HUES48 (cell line): ENCODE data around the gene RASD1.
"Not testable (repeated sequence)": the region's sequence is repeated elsewhere in the genome, so short reads cannot be mapped to it uniquely, and the experiment has no call there.

Source experiments
- H3K27ac ChIP-seq: one replicate; pipeline ENCODE4 v1.7.0; 2013; ENCODE audit warnings: low read depth, low read length, inconsistent platforms
- H3K27me3 ChIP-seq: 2 replicates; pipeline ENCODE4 v1.6.1; 2013; ENCODE audit warnings: mild to moderate bottlenecking, low read length; ENCODE audit not compliant: control insufficient read depth, insufficient read depth
- H3K36me3 ChIP-seq: 2 replicates; pipeline ENCODE4 v1.6.1; 2013; ENCODE audit warnings: low read length; ENCODE audit not compliant: control insufficient read depth, insufficient read depth
- H3K4me1 ChIP-seq: 2 replicates; pipeline ENCODE4 v1.6.1; 2013; ENCODE audit warnings: mild to moderate bottlenecking, low read length; ENCODE audit not compliant: control insufficient read depth, insufficient read depth
- H3K4me3 ChIP-seq: 2 replicates; pipeline ENCODE4 v1.5.1; 2013; ENCODE audit warnings: mild to moderate bottlenecking, low read depth, low read length
- H3K9ac ChIP-seq: 2 replicates; pipeline ENCODE4 v1.6.1; 2013; ENCODE audit warnings: mild to moderate bottlenecking, low read depth, low read length, moderate library complexity
- H3K9me3 ChIP-seq: 2 replicates; pipeline ENCODE4 v1.6.1; 2013; ENCODE audit warnings: low read length; ENCODE audit not compliant: control insufficient read depth, insufficient read depth

RASD1 gene

DNA sequence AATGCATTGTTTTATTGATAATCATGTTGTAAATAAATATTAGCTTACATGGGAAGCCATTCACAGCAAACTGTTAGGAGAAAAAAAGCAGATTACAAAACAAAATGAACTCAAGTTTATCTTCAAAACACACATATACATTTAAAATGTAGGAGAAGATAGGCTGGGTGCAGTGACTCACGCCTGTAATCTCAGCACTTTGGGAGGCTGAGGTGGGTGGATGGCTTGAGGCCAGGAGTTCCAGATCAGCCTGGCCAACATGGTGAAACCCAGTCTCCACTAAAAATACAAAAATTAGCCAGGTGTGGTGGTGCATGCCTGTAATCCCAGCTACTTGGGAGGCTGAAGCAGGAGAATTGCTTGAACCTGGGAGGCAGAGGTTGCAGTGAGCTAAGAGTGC, 30.3 kb downstream of the RASD1 start:
- not testable (repeated sequence) for H3K27me3 ChIP-seq, H3K27ac ChIP-seq, H3K9ac ChIP-seq, H3K4me3 ChIP-seq, H3K36me3 ChIP-seq, H3K9me3 ChIP-seq, H3K4me1 ChIP-seq

DNA sequence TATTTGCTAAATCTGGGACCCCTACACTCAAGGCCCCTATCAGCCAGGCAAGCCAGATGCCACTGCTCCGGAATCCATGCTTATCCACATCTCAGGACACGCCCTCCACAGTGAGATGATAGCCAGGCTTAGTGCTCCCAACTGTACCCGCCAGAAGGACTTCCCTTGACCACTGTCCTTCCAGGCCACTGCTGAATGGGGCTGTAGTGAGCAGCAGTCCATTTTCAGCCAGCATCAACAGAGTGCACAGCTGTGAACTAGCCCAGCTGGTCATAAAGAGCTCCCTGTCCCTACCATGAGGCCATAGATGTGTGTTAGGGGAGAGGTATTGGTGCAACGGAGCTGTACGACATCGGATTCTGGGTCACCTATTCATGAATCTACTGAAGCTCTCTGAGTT, 32.4 kb downstream of the RASD1 start:
- Histone ChIP-seq H3K9ac (no peak overlapping the region), H3K27ac (no peak overlapping the region), H3K9me3 (0 out of 2 replicates have a peak, but pooled peaks cover 4% of the 10 kb centered on the region), H3K4me1 (no peaks in the 10 kb centered on the region), H3K36me3 (no peaks in the 10 kb centered on the region), H3K4me3 (no peak overlapping the region), H3K27me3 (peaks cover 4% of the 10 kb centered on the region)

DNA sequence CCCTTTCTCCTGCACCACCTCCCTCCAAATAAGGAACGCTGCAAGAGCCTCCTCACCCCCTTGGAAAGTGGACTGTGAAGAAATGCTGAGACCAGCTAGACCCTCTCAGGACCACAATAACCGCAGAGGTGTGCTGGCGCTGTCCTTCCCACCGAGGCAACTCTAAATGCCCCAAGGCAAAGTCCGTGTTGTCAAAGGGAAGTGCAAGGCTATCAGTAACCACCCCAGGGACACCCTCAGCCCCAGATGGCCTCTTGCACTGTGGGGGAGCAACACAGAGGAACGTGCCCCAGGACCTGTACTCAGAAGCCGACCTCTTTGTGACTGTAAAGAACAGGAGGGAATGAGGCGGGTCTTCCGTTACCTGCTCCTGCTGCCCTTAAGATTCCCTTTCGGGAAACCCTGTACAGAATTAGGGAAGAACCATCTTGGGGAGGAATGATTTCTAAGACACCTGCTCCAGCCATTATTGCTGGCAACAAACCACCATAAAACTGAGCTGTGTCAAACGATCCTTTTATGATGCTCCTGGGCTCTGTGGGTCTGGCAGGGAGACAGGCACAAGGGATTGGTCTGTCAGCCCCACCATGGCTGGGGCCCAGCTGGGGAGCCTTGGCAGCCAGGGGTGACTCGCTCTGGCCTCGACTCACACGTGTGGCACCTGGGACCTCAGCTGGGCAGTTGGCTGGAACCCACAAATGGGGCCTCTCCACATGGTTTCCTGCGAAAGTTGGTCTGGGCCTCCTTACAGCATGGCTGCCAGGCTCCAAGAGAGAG, 34.0 kb downstream of the RASD1 start:
- Histone ChIP-seq H3K9ac (no peak overlapping the region), H3K36me3 (no peaks in the 10 kb centered on the region), H3K27ac (no peak overlapping the region), H3K27me3 (peaks cover 4% of the 10 kb centered on the region), H3K4me1 (no peaks in the 10 kb centered on the region), H3K4me3 (no peak overlapping the region), H3K9me3 (0 out of 2 replicates have a peak, but pooled peaks cover 4% of the 10 kb centered on the region)

DNA sequence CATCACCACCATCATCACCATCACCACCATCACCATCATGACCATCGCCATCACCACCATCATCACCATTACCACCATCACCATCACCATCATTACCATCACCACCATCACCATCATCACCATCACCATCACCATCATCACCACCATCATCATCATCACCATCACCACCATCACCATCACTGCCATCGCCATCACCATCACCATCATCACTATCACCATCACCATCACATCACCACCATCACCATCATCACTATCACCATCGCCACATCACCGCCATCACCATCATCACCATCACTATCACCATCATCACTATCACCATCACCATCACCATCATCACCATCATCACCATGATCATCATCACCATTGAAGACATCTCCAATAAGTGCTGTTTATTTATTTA, 36.2 kb downstream of the RASD1 start:
- Histone ChIP-seq H3K4me3 (no peak overlapping the region), H3K4me1 (no peaks in the 10 kb centered on the region), H3K27ac (no peak overlapping the region), H3K27me3 (no peaks in the 10 kb centered on the region), H3K9ac (no peak overlapping the region), H3K36me3 (no peaks in the 10 kb centered on the region), H3K9me3 (0 out of 2 replicates have a peak, but pooled peaks cover 4% of the 10 kb centered on the region)

DNA sequence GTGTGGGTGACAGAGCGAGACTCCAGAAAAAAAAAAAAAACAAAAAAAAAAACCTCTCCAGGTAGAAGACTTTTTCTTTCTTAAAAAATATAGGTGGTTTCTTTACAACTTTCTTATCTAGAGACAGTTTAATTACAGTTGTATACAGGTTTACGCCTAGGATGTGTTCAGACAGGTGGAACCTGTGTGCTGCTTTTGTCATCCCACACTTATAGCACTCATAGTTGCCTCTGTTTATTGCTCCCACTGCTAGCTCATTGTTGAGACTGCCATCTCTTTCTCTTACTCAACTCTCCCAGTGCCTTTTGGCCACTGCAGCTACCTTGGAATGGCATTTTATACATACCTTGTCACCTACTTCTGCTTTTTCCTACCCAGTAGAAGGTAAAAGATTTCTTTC, 38.5 kb downstream of the RASD1 start:
- no peak overlapping the region for H3K9ac ChIP-seq

DNA sequence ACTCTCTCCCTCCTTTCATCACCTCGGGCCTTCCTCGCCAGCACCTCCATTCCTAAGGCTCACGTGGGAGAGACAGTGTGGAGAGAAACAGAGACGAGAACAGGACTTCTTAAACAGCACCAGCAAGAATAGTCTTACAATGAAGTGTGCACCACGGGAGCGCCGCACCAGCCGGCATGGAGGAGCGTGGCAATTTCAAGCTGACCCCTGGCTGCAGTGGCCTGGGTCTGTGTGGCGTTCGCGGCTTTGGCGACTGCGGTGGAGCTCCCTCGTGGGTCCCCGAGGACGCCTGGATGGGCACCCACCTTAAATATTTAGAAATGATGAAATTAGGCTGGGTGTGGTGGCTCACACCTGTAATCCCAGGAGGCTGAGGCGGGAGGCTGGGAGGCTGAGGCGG, 39.9 kb downstream of the RASD1 start:
- H3K9ac ChIP-seq = no peak overlapping the region

More for the DNA sequence above, 38.5 kb downstream of the RASD1 start:
- H3K27me3 ChIP-seq = no peaks in the 10 kb centered on the region
- no peaks in the 10 kb centered on the region for H3K4me1 ChIP-seq
- no peak overlapping the region for H3K4me3 ChIP-seq
- H3K27ac ChIP-seq = no peak overlapping the region
- 0 out of 2 replicates have a peak, but pooled peaks cover 4% of the 10 kb centered on the region for H3K9me3 ChIP-seq
- no peaks in the 10 kb centered on the region for H3K36me3 ChIP-seq

DNA sequence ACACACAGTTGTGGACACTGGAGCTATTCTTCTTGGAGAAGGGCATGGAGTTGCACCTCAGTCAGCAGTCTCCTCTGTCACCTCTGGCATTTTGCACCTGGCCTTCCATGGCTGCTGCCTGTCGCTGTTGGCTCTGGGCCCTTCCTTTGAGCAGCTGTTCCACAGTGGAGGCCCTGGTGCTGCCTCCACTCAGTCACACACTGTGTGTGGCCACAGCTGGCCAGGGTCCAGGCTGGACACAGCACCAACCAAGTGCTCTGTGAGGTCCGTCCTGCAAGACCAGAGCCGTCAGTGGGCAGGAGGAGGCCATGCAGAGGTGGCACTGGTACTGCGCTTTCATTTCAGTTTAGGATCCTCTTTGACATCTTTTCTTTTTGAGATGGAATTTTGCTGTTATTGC, 41.0 kb downstream of the RASD1 start:
- H3K27me3 ChIP-seq = no peaks in the 10 kb centered on the region
- 0 out of 2 replicates have a peak, but pooled peaks cover 4% of the 10 kb centered on the region for H3K9me3 ChIP-seq
- H3K36me3 ChIP-seq = no peaks in the 10 kb centered on the region
- H3K4me3 ChIP-seq = no peak overlapping the region
- no peak overlapping the region for H3K27ac ChIP-seq
- H3K9ac ChIP-seq = no peak overlapping the region
- no peaks in the 10 kb centered on the region for H3K4me1 ChIP-seq

More for the DNA sequence above, 39.9 kb downstream of the RASD1 start:
- H3K36me3 ChIP-seq = no peaks in the 10 kb centered on the region
- no peak overlapping the region for H3K4me3 ChIP-seq
- no peaks in the 10 kb centered on the region for H3K4me1 ChIP-seq
- H3K27me3 ChIP-seq = no peaks in the 10 kb centered on the region
- 0 out of 2 replicates have a peak, but pooled peaks cover 4% of the 10 kb centered on the region for H3K9me3 ChIP-seq
- no peak overlapping the region for H3K27ac ChIP-seq

DNA sequence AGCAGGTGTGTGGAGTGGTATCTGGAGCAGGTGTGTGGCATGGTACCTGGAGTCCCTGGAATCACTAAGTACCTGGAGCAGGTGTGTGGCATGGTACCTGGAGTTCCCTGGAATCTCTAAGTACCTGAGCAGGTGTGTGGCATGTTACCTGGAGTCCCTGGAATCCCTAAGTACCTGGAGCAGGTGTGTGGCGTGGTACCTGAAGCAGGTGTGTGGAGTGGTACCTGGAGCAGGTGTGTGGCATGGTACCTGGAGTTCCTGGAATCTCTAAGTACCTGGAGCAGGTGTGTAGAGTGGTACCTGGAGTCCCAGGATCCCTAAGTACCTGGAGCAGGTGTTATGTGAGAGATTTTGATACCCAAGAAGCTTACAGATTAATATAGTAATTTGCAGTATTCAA, 41.5 kb downstream of the RASD1 start:
- not testable (repeated sequence) for H3K9ac ChIP-seq

DNA sequence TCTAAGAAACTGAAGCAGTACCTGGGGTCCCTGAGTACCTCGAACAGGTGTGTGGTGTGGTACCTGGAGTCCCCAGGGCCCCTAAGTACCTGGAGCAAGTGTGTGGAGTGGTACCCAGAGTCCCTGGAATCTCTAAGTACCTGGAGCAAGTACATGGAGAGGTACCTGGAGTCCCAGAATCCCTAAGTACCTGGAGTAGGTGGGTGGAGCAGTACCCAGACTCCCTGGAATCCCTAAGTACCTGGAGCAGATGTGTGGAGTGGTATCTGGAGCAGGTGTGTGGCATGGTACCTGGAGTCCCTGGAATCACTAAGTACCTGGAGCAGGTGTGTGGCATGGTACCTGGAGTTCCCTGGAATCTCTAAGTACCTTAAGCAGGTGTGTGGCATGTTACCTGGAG, 41.9 kb downstream of the RASD1 start:
- no peak overlapping the region for H3K27ac ChIP-seq
- H3K4me1 ChIP-seq = no peaks in the 10 kb centered on the region
- no peak overlapping the region for H3K4me3 ChIP-seq
- H3K9me3 ChIP-seq = no peaks in the 10 kb centered on the region
- no peaks in the 10 kb centered on the region for H3K36me3 ChIP-seq
- H3K9ac ChIP-seq = no peak overlapping the region
- H3K27me3 ChIP-seq = no peaks in the 10 kb centered on the region

More for the DNA sequence above, 41.5 kb downstream of the RASD1 start:
- not testable (repeated sequence) for H3K9me3 ChIP-seq, H3K4me1 ChIP-seq, H3K4me3 ChIP-seq, H3K27me3 ChIP-seq, H3K27ac ChIP-seq, H3K36me3 ChIP-seq

DNA sequence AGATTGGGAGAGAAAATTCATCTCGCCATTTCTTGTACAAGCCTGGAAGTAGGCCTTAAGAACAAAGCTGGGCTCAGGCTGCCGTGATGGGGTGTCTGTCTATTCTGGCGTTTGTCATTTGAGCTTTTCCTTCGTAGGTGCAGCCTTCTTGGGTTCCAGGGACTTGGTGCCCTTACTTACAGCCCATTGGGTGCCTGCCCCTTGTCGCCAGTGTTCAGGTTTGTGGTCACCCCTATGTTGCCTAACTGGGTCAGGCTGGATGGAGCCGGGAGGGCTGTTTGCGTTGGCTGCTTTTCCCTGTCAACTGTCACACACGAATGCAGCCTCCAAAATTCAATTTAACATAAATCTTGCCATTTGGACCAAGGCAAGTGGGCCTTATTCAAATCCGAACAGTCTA, 43.1 kb downstream of the RASD1 start:
- Histone ChIP-seq H3K27me3 (no peaks in the 10 kb centered on the region), H3K27ac (no peak overlapping the region), H3K4me1 (no peaks in the 10 kb centered on the region), H3K4me3 (no peak overlapping the region), H3K36me3 (no peaks in the 10 kb centered on the region), H3K9ac (no peak overlapping the region), H3K9me3 (no peaks in the 10 kb centered on the region)

DNA sequence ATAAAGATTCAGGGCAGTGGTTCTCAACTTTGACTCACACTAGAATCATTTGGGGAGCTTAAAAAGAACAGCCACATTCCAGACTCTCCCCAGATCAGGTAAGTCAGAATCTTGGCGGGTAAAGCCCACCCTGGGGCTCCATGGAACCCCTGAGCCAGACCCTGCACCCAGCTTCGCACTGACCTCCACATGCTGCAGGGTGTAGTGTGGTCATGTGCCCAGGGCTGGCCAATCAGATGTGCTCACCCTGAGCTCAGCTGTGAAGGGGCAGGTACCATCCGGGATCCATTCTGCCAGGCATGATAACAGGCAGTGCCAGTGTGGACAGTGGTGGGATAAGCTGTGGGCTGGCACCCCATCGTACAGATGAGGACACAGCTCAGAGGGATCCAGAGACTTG, 47.5 kb downstream of the RASD1 start:
- no peak overlapping the region for H3K4me3 ChIP-seq
- H3K27ac ChIP-seq = no peak overlapping the region
- no peaks in the 10 kb centered on the region for H3K27me3 ChIP-seq
- peaks cover 7% of the 10 kb centered on the region; the same call in 1 of the 2 replicates for H3K4me1 ChIP-seq
- H3K9me3 ChIP-seq = no peaks in the 10 kb centered on the region
- no peaks in the 10 kb centered on the region for H3K36me3 ChIP-seq
- H3K9ac ChIP-seq = no peak overlapping the region
